GM18868 (cell line): ENCODE measurements around the gene NDNF.

Experiments
- ATAC-seq: cut with Tn5 transposase; IDR thresholded peaks from one replicate; pipeline ENCODE4 v1.9.1; 2021; ENCODE audit warnings: mild to moderate bottlenecking, moderate library complexity; ENCODE audit not compliant: unreplicated experiment

NDNF gene

GRCh38 chr4:121018543-121018942, 53.8 kb downstream of the NDNF start:
- ATAC-seq: no peak

- no peak for ATAC-seq
Observed at GRCh38 chr4:121016611-121017010, 55.7 kb downstream of the NDNF start.

- ATAC-seq: no peak
Observed at GRCh38 chr4:121015421-121015820, 56.9 kb downstream of the NDNF start.

GRCh38 chr4:121014544-121014943, 57.8 kb downstream of the NDNF start:
- no peak for ATAC-seq

- no peak for ATAC-seq
Observed at GRCh38 chr4:121011780-121012340, 60.5 kb downstream of the NDNF start.

GRCh38 chr4:121011138-121011537, 61.2 kb downstream of the NDNF start:
- ATAC-seq: no peak

GRCh38 chr4:121009578-121010478, 62.5 kb downstream of the NDNF start:
- ATAC-seq: no peak

GRCh38 chr4:121007660-121008059, 64.7 kb downstream of the NDNF start:
- no peak for ATAC-seq

GRCh38 chr4:121003863-121004262, 68.5 kb downstream of the NDNF start:
- no peak for ATAC-seq

GRCh38 chr4:120995266-120996010, 76.9 kb downstream of the NDNF start:
- no peak for ATAC-seq

- ATAC-seq: no peak
Observed at GRCh38 chr4:120994521-120994920, 77.8 kb downstream of the NDNF start.

GRCh38 chr4:120991885-120992284, 80.5 kb downstream of the NDNF start:
- ATAC-seq: no peak

- no peak for ATAC-seq
Observed at GRCh38 chr4:120990246-120990645, 82.1 kb downstream of the NDNF start.
